K562 (cell line): ENCODE data around the gene RALY. TPM values are rescaled to one million over a fixed set of nuclear protein-coding genes. Genes with fewer than 3 reads are reported as not detected.
A peak's percentile ranks its signal among the peaks of the same experiment; 100 is the strongest.

Source experiments
- BDP1 ChIP-seq: IDR thresholded peaks from 3 replicates; pipeline ENCODE4 v1.6.1; 2011; ENCODE audit not compliant: insufficient read length, insufficient read depth
- CHD2 ChIP-seq: IDR thresholded peaks from 2 replicates; pipeline ENCODE4 v1.6.1; 2011; ENCODE audit warnings: low read depth, low read length
- CREBBP ChIP-seq: IDR thresholded peaks from one replicate; pipeline ENCODE4 v1.6.1; 2012; ENCODE audit warnings: low read depth, mild to moderate bottlenecking, control low read depth, inconsistent platforms, low read length
- CSDE1 ChIP-seq, 2 experiments: fragments of 450-650 bp; IDR thresholded peaks; 2 replicates each; pipeline ENCODE4 v1.6.1; 2016; ENCODE audit warnings: mild to moderate bottlenecking in 1 of 2
- ELF4 ChIP-seq: fragments of 450-650 bp; formaldehyde crosslinking; IDR thresholded peaks from 2 replicates; pipeline ENCODE4 v1.4.0; 2022; ENCODE audit warnings: missing genetic modification characterization
- HIVEP1 ChIP-seq: fragments of 250-450 bp; sonication (Bioruptor Pico); IDR thresholded peaks from 2 replicates; pipeline ENCODE4 v1.4.0; 2020; ENCODE audit warnings: mild to moderate bottlenecking
- KDM4B ChIP-seq, 2 experiments: fragments of 450-650 bp in 1 of 2; sonication (generic) in 1 of 2; IDR thresholded peaks; 2 replicates each; pipeline ENCODE4 v1.6.1; 2016 to 2017; ENCODE audit warnings: borderline replicate concordance in 2 of 2, antibody characterized with exemption in 1 of 2, low read depth in 1 of 2, mild to moderate bottlenecking in 1 of 2
- KLF10 ChIP-seq: fragments of 250-450 bp; sonication (Bioruptor Pico); IDR thresholded peaks from 2 replicates; pipeline ENCODE4 v1.6.1; 2021; ENCODE audit warnings: matching md5 sums
- RREB1 ChIP-seq: fragments of 250-450 bp; sonication (Bioruptor Pico); IDR thresholded peaks from 2 replicates; pipeline ENCODE4 v1.4.0; 2020
- SIN3B ChIP-seq: fragments of 450-650 bp; IDR thresholded peaks from 2 replicates; pipeline ENCODE4 v1.6.1; 2017; ENCODE audit warnings: low read depth, mild to moderate bottlenecking, moderate library complexity
- SPI1 ChIP-seq: IDR thresholded peaks from 2 replicates; pipeline ENCODE4 v1.6.1; 2011; ENCODE audit warnings: low read depth, low read length, control low read depth, borderline replicate concordance
- THAP7 ChIP-seq: fragments of 250-450 bp; sonication (Bioruptor Pico); IDR thresholded peaks from 2 replicates; pipeline ENCODE4 v1.5.0; 2021
- U2AF2 ChIP-seq: fragments of 200-400 bp; formaldehyde crosslinking; optimal IDR thresholded peaks from 2 replicates; pipeline ENCODE3; 2017; ENCODE audit warnings: low read depth, mild to moderate bottlenecking, low read length
- YY1 ChIP-seq, 3 experiments: IDR thresholded peaks; 2 replicates each; pipeline ENCODE4 v1.6.1; 2011; ENCODE audit warnings: low read length in 2 of 3, mild to moderate bottlenecking in 2 of 3, moderate library complexity in 2 of 3, borderline replicate concordance in 1 of 3, control low read depth in 1 of 3, low read depth in 1 of 3; ENCODE audit not compliant: insufficient read depth in 3 of 3, insufficient replicate concordance in 2 of 3, control insufficient read depth in 1 of 3, insufficient read length in 1 of 3; ENCODE audit errors: extremely low read depth in 1 of 3
- ZNF707 ChIP-seq: fragments of 250-450 bp; sonication (Bioruptor Pico); conservative IDR thresholded peaks from 2 replicates; pipeline ENCODE4 v1.8.0; 2022; ENCODE audit warnings: inconsistent platforms, mild to moderate bottlenecking, moderate library complexity
- polyA plus RNA-seq, 8 experiments: library from polyadenylated mRNA; depleted of rRNA in 4 of 8; stranded (reverse) in 5 of 8; unstranded in 3 of 8; fragments of >200 nt; fragmentation: Nextera tagmentation in 2 of 8; fragmentation: Illumina TruSeq in 1 of 8; extraction: Ambion mirVana in 2 of 8; extraction: Trizol in 1 of 8; gene quantifications; 2 replicates each; pipeline versions ENCODE4 v1.2.1 to v1.2.3, GENCODE V29; 2011 to 2014; ENCODE audit warnings: inconsistent platforms in 1 of 8, missing spikeins in 1 of 8
- total RNA-seq, 7 experiments: library from RNA; depleted of rRNA in 6 of 7; stranded (reverse); fragments of >200 nt in 6 of 7; fragmentation: Illumina TruSeq in 2 of 7; extraction: Trizol in 2 of 7; gene quantifications; 2 replicates each; pipeline versions ENCODE4 v1.2.1 to v1.2.3, GENCODE V29; 2011 to 2021; ENCODE audit warnings: low replicate concordance in 1 of 7
- TF ChIP-seq, protein P1 (sequence below): fragments of 250-450 bp; sonication (Bioruptor Pico); IDR thresholded peaks from 2 replicates; pipeline ENCODE4 v1.4.0; 2020; ENCODE audit warnings: mild to moderate bottlenecking, moderate library complexity

RALY gene
- total and polyA plus RNA-seq, 9 of the 15 experiments (the other 6 are each of a cell fraction or from before 2014, with no cell fraction given): 0.80 to 207 (median 128) TPM

DNA sequence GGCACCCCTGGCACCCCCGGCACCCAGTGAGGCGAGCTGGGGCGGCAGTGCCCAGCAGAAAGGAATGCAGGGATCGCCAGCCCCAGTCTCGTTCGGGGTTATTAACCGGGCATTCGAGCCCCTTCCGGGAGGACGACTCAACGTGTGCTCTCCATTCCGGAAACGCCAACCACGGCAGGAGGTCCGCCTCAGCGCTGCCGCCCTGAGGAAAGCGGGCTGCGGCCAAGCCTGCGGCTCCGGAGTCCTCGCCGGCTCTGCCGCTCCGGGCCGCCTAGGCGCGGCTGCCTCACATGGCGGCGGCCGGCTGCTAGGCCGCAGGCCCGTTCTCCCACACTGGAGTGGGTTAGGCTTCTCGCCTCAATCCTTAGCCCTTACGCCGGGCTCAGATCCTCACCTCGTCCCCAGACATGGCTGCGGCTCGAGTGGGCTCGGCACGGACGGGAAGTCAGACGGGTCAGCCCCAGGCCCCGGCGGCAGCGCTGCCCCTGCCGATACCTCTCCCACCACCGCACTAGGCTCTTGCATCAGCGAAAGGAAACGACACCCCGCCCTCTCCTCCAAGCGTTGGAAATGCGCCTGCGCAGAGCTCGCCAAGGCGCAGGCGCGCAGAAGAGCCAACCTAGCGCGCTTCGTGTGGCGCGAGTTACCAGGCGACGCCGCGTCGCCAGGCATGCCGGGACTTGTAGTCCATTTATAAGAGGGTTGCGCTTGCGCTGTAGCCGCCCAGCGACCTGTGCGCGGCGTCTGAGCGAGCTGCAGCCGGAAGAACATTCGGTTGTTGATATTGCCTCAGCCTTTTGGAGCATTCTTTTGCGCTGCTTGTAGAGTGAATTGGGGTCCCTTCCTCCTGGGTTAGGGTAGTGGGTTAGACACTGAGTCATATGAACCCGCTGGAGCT is 118.2 kb downstream of the RALY start, which contains the start of gene EIF2S2 (continued):
- no peak; the same call in 1 of the 2 replicates for TF ChIP-seq ELF4
- peak; percentile 52; the same call in 1 of the 2 replicates for TF ChIP-seq CHD2
- no peak for TF ChIP-seq ZNF707
- no peak for TF ChIP-seq CREBBP
- TF ChIP-seq SPI1: no peak
- TF ChIP-seq THAP7 (CRISPR knock-in tag): peak; percentile 53; the same call in 1 of the 2 replicates
- TF ChIP-seq, protein P1, sequence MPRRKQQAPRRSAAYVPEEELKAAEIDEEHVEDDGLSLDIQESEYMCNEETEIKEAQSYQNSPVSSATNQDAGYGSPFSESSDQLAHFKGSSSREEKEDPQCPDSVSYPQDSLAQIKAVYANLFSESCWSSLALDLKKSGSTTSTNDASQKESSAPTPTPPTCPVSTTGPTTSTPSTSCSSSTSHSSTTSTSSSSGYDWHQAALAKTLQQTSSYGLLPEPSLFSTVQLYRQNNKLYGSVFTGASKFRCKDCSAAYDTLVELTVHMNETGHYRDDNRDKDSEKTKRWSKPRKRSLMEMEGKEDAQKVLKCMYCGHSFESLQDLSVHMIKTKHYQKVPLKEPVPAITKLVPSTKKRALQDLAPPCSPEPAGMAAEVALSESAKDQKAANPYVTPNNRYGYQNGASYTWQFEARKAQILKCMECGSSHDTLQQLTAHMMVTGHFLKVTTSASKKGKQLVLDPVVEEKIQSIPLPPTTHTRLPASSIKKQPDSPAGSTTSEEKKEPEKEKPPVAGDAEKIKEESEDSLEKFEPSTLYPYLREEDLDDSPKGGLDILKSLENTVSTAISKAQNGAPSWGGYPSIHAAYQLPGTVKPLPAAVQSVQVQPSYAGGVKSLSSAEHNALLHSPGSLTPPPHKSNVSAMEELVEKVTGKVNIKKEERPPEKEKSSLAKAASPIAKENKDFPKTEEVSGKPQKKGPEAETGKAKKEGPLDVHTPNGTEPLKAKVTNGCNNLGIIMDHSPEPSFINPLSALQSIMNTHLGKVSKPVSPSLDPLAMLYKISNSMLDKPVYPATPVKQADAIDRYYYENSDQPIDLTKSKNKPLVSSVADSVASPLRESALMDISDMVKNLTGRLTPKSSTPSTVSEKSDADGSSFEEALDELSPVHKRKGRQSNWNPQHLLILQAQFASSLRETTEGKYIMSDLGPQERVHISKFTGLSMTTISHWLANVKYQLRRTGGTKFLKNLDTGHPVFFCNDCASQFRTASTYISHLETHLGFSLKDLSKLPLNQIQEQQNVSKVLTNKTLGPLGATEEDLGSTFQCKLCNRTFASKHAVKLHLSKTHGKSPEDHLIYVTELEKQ (CRISPR knock-in tag): no peak
- no peak for TF ChIP-seq KLF10 (CRISPR knock-in tag)
- no peak for TF ChIP-seq SIN3B
- no peak for TF ChIP-seq U2AF2
- TF ChIP-seq KDM4B (IDR thresholded peaks at IDR 0.05; ENCODE audit: borderline replicate concordance in 2 of 2, low read depth in 1 of 2): peak in 1 of 2 experiments; percentile 43; a peak in 1 of 4 replicates
- TF ChIP-seq HIVEP1 (CRISPR knock-in tag): 0 out of 2 replicates have a peak, but pooled peaks have one; percentile 34
- peak in 2 of 3 experiments; percentile 26 to 38 for TF ChIP-seq YY1 (IDR thresholded peaks at IDR 0.05; ENCODE audit: borderline replicate concordance in 1 of 3, control insufficient read depth in 1 of 3, extremely low read depth in 1 of 3, insufficient read depth in 3 of 3, insufficient read length in 1 of 3, insufficient replicate concordance in 2 of 3, low read depth in 1 of 3, low read length in 2 of 3)
- no peak for TF ChIP-seq BDP1
- TF ChIP-seq CSDE1 (IDR thresholded peaks at IDR 0.05): peak in 1 of 2 experiments; percentile 87; a peak in 2 of 4 replicates
- TF ChIP-seq RREB1: no peak; the same call in 1 of the 2 replicates
